GM12878 (cell line): ENCODE data around the gene CLASP2. TPM values are rescaled to one million over a fixed set of nuclear protein-coding genes. Genes with fewer than 3 reads are reported as not detected.

ENCODE experiments used
- ATAC-seq: fragments of 200-7000 bp; cut with Tn5 transposase; 3 replicates; pipeline ENCODE4 v1.9.1; 2020; ENCODE audit warnings: mild to moderate bottlenecking, moderate library complexity
- BruUV-seq: library from RNA; stranded (reverse); fragments of 400-500 nt; replicated peaks from 2 replicates; lab custom pipeline; 2021; lab: Mats Ljungman, UMichigan
- CTCF ChIA-PET: fragments of 300-600 bp; sonication (Branson Sonifier 250); formaldehyde crosslinking; extraction: SDS; loops from one replicate; lab custom pipeline; 2021; ENCODE audit warnings: inconsistent platforms; lab: Yijun Ruan, JAX
- POLR2A ChIA-PET: fragments of 350-600 bp; formaldehyde crosslinking; extraction: SDS; loops from one replicate; lab custom pipeline; 2021; ENCODE audit warnings: inconsistent platforms; lab: Charles Lee
- RAD21 ChIA-PET: fragments of 300-600 bp; sonication (Branson Sonifier 250); formaldehyde crosslinking; loops from one replicate; lab custom pipeline; 2023; ENCODE audit warnings: antibody characterized with exemption; ENCODE audit not compliant: unreplicated experiment; lab: Charles Lee
- SMC1A ChIA-PET: fragments of 300-600 bp; sonication (Branson Sonifier 250); formaldehyde crosslinking; loops from one replicate; lab custom pipeline; 2023; ENCODE audit not compliant: unreplicated experiment, uncharacterized antibody; lab: Charles Lee
- DNase-seq: peaks from one replicate; pipeline ENCODE4 v3.0.0-alpha.2; 2011; ENCODE audit warnings: low read depth, low spot score
- FAIRE-seq: peaks from 3 replicates; lab custom pipeline; 2011; peaks lifted over from hg19 to GRCh38; lab: Jason Lieb, UNC
- H2AFZ ChIP-seq: 2 replicates; pipeline ENCODE4 v1.6.0; 2011; ENCODE audit warnings: low read depth, low read length, control low read depth; ENCODE audit not compliant: control insufficient read depth
- H3K27ac ChIP-seq: 2 replicates; pipeline ENCODE4 v1.5.1; 2011; ENCODE audit warnings: control low read depth; ENCODE audit not compliant: control insufficient read depth, insufficient read depth
- H3K27me3 ChIP-seq, 2 experiments: replicated peaks in 1 of 2; 2 replicates each; pipeline versions ENCODE4 v1.6.0 to v1.6.1; 2011; ENCODE audit warnings: low read length in 1 of 2; ENCODE audit not compliant: control insufficient read depth in 2 of 2, insufficient read depth in 2 of 2
- H3K36me3 ChIP-seq, 2 experiments: 2 replicates each; pipeline ENCODE4 v1.5.1; 2011; ENCODE audit warnings: low read length in 1 of 2; ENCODE audit not compliant: control insufficient read depth in 2 of 2, insufficient read depth in 2 of 2
- H3K4me1 ChIP-seq: 2 replicates; pipeline ENCODE4 v1.6.1; 2011; ENCODE audit warnings: mild to moderate bottlenecking, low read length, moderate library complexity, mixed read lengths; ENCODE audit not compliant: control insufficient read depth, insufficient read depth
- H3K4me2 ChIP-seq: 2 replicates; pipeline ENCODE4 v1.6.0; 2011; ENCODE audit warnings: control low read depth; ENCODE audit not compliant: control insufficient read depth, insufficient read depth
- H3K4me3 ChIP-seq: fragments of 200-600 bp; sonication (generic); 2 replicates; pipeline ENCODE4 v1.5.1; 2016
- H3K79me2 ChIP-seq: 2 replicates; pipeline ENCODE4 v1.6.0; 2011; ENCODE audit warnings: low read length; ENCODE audit not compliant: control insufficient read depth, insufficient read depth
- H3K9ac ChIP-seq: 2 replicates; pipeline ENCODE4 v1.8.0; 2011; ENCODE audit warnings: low read length, control low read depth, mixed read lengths; ENCODE audit not compliant: control insufficient read depth, insufficient read depth
- H3K9me3 ChIP-seq: replicated peaks from 3 replicates; pipeline ENCODE4 v1.5.1; 2011; ENCODE audit warnings: mild to moderate bottlenecking, low read length; ENCODE audit not compliant: control insufficient read depth, insufficient read depth
- H4K20me1 ChIP-seq: 2 replicates; pipeline ENCODE4 v1.6.0; 2011; ENCODE audit not compliant: control insufficient read depth, insufficient read depth
- CREM ChIP-seq: IDR thresholded peaks from 2 replicates; pipeline ENCODE4 v1.6.1; 2014; ENCODE audit warnings: antibody characterized with exemption, low read depth
- PKNOX1 ChIP-seq: fragments of 450-650 bp; IDR thresholded peaks from 2 replicates; pipeline ENCODE4 v1.6.1; 2016; ENCODE audit warnings: mild to moderate bottlenecking
- RAD21 ChIP-seq: IDR thresholded peaks from 2 replicates; pipeline ENCODE4 v1.6.1; 2011; ENCODE audit warnings: mild to moderate bottlenecking, low read depth, low read length, moderate library complexity; ENCODE audit not compliant: insufficient read depth
- SMAD1 ChIP-seq: fragments of 450-650 bp; IDR thresholded peaks from 2 replicates; pipeline ENCODE4 v1.6.1; 2018; ENCODE audit warnings: mild to moderate bottlenecking, low read depth; ENCODE audit not compliant: partially characterized antibody
- SMC3 ChIP-seq: IDR thresholded peaks from 2 replicates; pipeline ENCODE4 v1.6.1; 2011; ENCODE audit warnings: low read length, improper control_type of control experiment, borderline replicate concordance
- WGBS: methylation state at CpG from one replicate; pipeline ENCODE4 v1.1.6; 2016; ENCODE audit warnings: low lambda C conversion rate; ENCODE audit not compliant: insufficient replicate concordance, insufficient coverage; ENCODE audit errors: missing lambda C conversion rate; 5-methylcytosine and 5-hydroxymethylcytosine counted together
- in situ Hi-C: fragments of 300-500 bp; cut with MboI; formaldehyde crosslinking; loops from 9 replicates; pipeline ENCODE4 v1.14.3; 2018; ENCODE audit warnings: mixed read lengths
- intact Hi-C: fragments of 100-400 bp; cut with micrococcal nuclease; formaldehyde crosslinking; loops from one replicate; pipeline ENCODE4 v1.14.2; 2022; ENCODE audit not compliant: unreplicated experiment
- polyA plus RNA-seq, 11 experiments: library from polyadenylated mRNA; depleted of rRNA in 4 of 11; unstranded in 6 of 11; stranded (reverse) in 5 of 11; fragments of >200 nt; fragmentation: Nextera tagmentation in 4 of 11; fragmentation: Illumina TruSeq in 1 of 11; extraction: Ambion mirVana in 4 of 11; extraction: Trizol in 1 of 11; gene quantifications; 1 replicate in 1 of 11; 2 replicates in 10 of 11; pipeline versions ENCODE4 v1.2.1 to v1.2.3, GENCODE V29; 2011 to 2016; ENCODE audit warnings: inconsistent platforms in 2 of 11, missing spikeins in 2 of 11, low read depth in 1 of 11
- total RNA-seq, 4 experiments: library from RNA; depleted of rRNA in 3 of 4; stranded (reverse); fragments of >200 nt in 3 of 4; fragmentation: Illumina TruSeq in 1 of 4; extraction: Trizol in 1 of 4; gene quantifications; 2 replicates each; pipeline versions ENCODE4 v1.2.1 to v1.2.3, GENCODE V29; 2013 to 2021
- TF ChIP-seq, protein P1 (sequence below), 3 experiments: IDR thresholded peaks in 2 of 3; conservative IDR thresholded peaks in 1 of 3; 2 replicates each; pipeline ENCODE4 v1.5.1; 2011; ENCODE audit warnings: low read depth in 3 of 3, low read length in 3 of 3, mild to moderate bottlenecking in 3 of 3, control low read depth in 2 of 3, moderate library complexity in 2 of 3, inconsistent platforms in 1 of 3, mixed read lengths in 1 of 3; ENCODE audit not compliant: control insufficient read depth in 2 of 3, insufficient read depth in 1 of 3; ENCODE audit errors: extremely low read depth in 1 of 3

The CLASP2 gene
- total and polyA plus RNA-seq, 10 of the 15 experiments (the other 5 are each of a cell fraction or from before 2014, with no cell fraction given) = 4.0 to 38.3 (median 26.8) TPM

DNA sequence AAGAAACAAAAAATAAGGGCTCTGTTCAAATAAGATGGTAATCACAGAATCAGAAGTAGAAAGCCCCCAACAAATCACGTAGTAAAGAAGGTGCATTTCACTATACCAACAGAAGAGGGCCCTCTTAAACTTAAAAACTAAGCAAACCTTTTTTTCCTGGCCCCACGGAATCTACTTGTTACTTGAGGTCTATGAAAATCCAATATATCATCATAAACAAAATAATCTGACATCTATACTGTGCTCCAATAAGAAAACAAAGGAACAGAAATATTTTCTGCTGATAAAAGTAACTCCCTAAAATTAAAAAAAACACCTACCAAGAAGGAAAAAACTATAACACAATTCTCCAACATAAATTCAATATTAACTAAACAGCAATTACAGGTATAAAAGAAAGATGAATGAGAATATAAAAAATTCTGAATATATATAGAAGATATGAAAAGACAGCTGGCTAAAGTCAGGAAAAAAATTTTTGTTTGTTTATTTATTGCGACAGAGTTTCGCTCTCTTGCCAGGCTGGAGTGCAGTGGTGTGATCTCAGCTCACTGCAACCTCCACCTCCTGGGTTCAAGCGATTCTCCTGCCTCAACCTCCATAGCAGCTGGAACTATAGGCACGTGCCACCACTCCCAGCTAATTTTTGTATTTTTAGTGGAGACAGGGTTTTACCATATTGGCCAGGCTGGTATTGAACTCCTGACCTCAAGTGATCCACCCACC, 81.8 kb downstream of the CLASP2 start:
- POLR2A ChIA-PET = interaction anchor here (0.9 kb wide), 1 partner anchor 151 kb away, joined by 3 read pairs; no protein-coding TSS in a partner anchor
- in situ Hi-C loops = loop anchor here (5.0 kb wide), 1 partner anchor 151 kb away; no protein-coding TSS in a partner anchor

More for the DNA sequence above, 81.8 kb downstream of the CLASP2 start:
- TF ChIP-seq SMC3 (peak; percentile 61; the same call in 1 of the 2 replicates), RAD21 (peak; percentile 80), SMAD1 (no peak), PKNOX1 (no peak), CREM (no peak)
- TF ChIP-seq, protein P1, sequence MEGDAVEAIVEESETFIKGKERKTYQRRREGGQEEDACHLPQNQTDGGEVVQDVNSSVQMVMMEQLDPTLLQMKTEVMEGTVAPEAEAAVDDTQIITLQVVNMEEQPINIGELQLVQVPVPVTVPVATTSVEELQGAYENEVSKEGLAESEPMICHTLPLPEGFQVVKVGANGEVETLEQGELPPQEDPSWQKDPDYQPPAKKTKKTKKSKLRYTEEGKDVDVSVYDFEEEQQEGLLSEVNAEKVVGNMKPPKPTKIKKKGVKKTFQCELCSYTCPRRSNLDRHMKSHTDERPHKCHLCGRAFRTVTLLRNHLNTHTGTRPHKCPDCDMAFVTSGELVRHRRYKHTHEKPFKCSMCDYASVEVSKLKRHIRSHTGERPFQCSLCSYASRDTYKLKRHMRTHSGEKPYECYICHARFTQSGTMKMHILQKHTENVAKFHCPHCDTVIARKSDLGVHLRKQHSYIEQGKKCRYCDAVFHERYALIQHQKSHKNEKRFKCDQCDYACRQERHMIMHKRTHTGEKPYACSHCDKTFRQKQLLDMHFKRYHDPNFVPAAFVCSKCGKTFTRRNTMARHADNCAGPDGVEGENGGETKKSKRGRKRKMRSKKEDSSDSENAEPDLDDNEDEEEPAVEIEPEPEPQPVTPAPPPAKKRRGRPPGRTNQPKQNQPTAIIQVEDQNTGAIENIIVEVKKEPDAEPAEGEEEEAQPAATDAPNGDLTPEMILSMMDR (IDR thresholded peaks at IDR 0.05 in 2 of 3, conservative IDR thresholded peaks at IDR 0.05 in 1 of 3; ENCODE audit: control insufficient read depth in 2 of 3, extremely low read depth in 1 of 3, insufficient read depth in 1 of 3, low read depth in 3 of 3, low read length in 3 of 3) = peak; percentile 42 to 51 (median 50); a peak in 5 of 6 replicates
- Histone ChIP-seq H3K36me3 (no peaks in the 10 kb centered on the region; a peak in 1 of 4 replicates), H3K27me3 (no peaks in the 10 kb centered on the region), H2AFZ (no peak overlapping the region), H3K4me3 (no peak overlapping the region), H3K4me1 (no peaks in the 10 kb centered on the region), H3K79me2 (no peaks in the 10 kb centered on the region), H3K4me2 (no peak overlapping the region), H3K27ac (no peak overlapping the region), H3K9ac (no peak overlapping the region), H4K20me1 (no peaks in the 10 kb centered on the region), H3K9me3 (no peaks in the 10 kb centered on the region)
- BruUV-seq = no TSS peak
- SMC1A ChIA-PET = interaction anchor here (1.1 to 2.5 kb wide), 12 partner anchors 9 to 175 kb away, joined by 3 to 20 read pairs (median 8); no protein-coding TSS in a partner anchor
- intact Hi-C loops = loop anchor here (1.0 to 5.0 kb wide), 3 partner anchors 81 to 151 kb away; partner anchors contain the start of gene CLASP2
- FAIRE-seq = peak; percentile 35
- no peak for DNase-seq
- peak; percentile 62 for ATAC-seq
- WGBS = 70% methylated on average over 6 of the region's 6 CpGs
- RAD21 ChIA-PET = interaction anchor here (0.8 to 2.0 kb wide), 7 partner anchors 9 to 505 kb away, joined by 3 to 25 read pairs (median 5); no protein-coding TSS in a partner anchor
- CTCF ChIA-PET = interaction anchor here (1.0 to 2.7 kb wide), 22 partner anchors 8 to 505 kb away, joined by 3 to 66 read pairs (median 4); partner anchors contain the start of gene PDCD6IP
